HG02759 (cell line): ENCODE measurements around the gene SLC22A14.
"Not testable (repeated sequence)": the region's sequence is repeated elsewhere in the genome, so short reads cannot be mapped to it uniquely, and the experiment has no call there.

ENCODE experiments used
- ATAC-seq: cut with Tn5 transposase; IDR thresholded peaks from one replicate; pipeline ENCODE4 v1.9.1; 2021; ENCODE audit warnings: mild to moderate bottlenecking, moderate library complexity; ENCODE audit not compliant: unreplicated experiment

SLC22A14 gene

DNA sequence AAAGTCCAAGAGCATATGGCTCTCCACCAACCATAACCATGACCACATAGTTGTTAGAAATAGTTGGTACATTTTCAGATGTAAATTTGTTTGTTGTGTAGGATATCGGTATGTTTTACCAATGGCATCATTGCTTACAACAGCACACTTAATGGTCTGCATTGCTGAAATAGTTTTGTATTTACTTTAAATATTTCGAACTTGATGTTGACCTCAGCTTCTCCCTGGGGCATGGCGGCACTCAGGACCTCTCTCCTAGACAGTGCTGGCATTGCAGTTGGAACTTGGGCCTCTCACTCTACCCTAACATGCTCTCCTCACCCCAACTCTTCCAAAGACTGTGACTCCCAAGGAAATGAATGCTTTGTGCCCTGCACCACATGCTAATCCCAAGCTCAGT is 11.5 kb upstream of the SLC22A14 start:
- ATAC-seq: no peak

GRCh38 chr3:38271553-38271952 is 10.5 kb upstream of the SLC22A14 start:
- ATAC-seq: no peak

DNA sequence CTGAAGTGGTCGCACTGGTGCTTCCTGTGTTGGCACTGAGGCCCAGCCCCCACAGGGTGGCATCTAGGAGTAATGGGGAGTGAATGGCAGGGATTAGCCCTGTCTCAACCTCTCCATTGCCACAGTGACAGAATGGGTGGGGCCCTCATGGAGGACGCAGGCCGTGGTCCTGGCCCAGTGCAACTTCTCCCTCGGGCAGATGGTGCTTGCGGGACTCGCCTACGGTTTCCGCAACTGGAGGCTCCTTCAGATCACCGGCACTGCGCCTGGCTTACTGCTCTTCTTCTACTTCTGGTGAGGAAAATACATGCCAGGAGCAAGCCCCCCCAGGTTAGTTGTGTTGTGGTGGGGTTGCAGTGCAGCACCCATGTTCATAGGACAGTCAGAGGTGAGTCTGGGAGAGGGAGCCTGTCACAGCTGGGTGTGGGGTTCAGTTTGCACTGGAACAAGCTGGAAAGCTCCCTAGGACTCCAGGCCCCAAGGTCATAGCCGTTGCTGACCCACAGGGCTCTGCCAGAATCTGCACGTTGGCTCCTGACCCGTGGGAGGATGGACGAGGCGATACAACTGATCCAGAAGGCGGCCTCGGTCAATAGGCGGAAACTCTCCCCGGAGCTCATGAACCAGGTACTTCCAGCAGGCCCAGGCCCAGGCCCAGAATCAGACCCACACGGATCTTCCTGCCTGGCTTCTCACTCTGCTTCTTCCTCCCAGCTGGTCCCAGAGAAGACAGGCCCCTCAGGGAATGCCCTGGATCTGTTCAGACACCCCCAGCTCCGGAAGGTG is 7.0 kb upstream of the SLC22A14 start:
- ATAC-seq: no peak

GRCh38 chr3:38275658-38276057 is 6.4 kb upstream of the SLC22A14 start:
- no peak for ATAC-seq

- ATAC-seq: no peak
These were observed 5.8 kb upstream of the SLC22A14 start for GRCh38 chr3:38276081-38276916.

DNA sequence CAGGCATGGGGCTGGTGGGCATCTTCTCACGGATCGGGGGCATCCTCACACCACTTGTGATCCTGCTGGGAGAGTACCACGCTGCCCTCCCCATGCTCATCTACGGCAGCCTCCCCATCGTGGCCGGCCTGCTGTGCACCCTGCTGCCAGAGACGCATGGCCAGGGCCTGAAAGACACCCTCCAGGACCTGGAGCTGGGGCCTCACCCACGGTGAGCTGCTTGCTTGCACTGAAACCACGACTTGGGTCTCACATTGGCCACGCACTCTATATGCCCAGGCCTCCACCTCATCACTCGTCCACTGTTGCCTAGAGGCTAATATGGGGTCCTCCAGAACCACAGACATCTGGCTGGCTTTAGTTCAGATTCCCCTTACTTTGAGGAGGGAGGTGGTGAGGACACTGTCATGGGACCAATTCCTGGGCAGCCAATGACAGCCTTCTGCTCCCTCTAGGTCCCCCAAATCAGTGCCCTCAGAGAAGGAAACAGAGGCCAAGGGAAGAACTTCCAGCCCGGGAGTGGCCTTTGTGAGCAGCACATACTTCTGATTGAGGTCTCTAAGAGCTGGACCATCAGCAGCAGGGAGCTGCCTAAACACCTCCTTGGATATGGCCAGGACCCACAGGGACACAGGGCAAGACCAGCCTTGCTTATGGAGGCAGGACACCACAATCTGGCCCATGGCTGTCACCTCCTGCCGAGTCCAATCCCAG is 5.0 kb upstream of the SLC22A14 start:
- no peak for ATAC-seq

GRCh38 chr3:38278841-38279240 is 3.3 kb upstream of the SLC22A14 start:
- ATAC-seq: no peak

DNA sequence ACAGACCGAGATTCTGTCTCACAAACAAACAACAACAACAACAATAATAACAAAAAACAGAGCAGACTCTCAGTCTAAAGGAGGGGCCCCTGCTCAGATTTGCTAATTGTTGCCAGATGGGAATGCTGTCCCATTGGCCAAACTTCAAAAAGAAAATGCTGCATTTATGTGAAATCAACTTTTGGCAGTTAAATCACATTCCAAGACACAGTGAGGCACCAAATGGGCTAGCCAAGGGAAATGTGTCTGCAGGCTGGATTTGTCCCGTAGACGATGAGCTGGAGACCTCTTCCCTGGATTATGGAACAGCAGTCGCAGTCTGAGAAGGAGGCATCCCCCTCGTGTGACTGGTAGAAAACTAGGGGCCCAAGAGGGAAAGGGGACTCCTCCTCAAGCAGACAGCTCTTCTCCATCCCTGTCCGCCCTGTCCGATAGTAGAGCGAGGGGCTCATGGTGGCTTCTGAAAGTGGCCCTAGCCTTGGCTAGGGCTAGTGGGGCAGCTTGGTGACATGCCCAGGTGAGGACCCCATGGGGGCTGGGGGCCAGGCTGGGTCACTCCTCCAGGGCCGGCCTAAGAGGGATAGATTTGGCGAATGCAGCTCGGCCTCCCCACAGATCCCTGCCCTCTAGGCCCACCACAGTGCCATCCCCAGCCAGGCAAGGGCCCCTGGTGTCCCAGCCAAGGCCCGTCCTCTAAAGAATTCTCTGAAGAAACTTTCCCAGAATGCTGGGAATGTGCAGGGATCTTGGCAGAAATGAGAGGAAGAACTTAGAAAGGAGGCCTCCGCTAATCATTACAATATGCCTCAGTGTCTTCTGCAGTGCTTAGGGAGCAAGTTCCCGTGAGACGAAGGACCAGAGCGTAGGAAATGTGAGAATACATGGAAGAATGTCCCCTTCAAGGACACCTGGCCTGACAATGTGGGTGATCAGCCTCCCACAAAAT is 2.0 kb downstream of the SLC22A14 start:
- ATAC-seq: no peak

DNA sequence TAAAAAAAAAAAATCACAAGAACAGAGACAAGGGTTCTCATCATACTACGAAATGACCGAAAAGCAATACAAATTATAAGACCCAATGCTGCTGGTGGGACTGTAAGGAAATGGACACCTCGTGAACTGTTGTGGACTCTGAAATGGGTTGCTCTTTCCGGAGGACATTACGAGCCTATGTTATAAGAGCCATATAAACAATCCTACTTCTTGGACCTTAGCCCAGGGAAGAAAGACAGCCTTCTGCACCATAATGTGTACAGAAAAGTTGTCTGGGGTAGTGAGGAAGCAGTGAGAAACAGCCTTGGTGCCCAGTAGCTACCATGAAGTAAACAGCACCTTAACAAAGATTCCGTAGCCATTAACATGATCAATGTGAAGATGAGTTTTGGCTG is 2.7 kb downstream of the SLC22A14 start:
- ATAC-seq: no peak

- ATAC-seq: not testable (repeated sequence)
These were observed 7.5 kb downstream of the SLC22A14 start for GRCh38 chr3:38289286-38290217.

DNA sequence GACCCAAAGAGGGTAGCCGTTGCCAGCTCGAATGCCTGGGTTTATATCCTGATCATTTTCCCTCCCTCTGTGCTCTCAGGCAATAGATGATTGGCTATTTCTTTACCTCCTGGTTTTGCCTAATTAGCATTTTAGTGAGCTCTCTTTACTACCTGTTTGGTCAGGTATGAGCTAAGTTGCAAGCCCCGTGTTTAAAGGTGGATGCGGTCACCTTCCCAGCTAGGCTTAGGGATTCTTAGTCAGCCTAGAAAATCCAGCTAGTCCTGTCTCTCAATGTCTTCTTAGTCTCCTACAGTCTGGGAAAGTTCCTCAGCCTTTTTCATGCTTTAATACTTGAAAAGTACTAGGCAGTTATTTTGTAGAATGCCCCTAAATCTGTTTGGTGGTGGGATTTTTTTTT is 15.0 kb downstream of the SLC22A14 start:
- not testable (repeated sequence) for ATAC-seq

DNA sequence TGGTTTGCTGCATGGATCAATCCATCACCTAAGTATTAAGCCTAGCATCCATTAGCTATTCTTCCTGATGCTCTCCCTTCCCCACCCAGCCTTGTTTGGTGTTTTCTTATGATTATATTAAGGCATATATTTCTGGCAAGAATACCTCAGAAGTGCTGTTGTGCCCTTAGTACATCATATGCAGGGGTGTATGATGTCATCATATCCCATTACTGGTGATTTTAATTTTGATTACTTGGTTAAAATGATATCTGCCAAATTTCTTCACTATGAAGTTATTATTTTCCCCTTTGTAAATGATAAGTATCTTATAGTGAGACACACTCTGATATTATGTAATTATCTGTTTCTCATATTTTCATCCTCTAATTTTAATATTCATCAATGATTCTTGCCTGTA is 15.4 kb downstream of the SLC22A14 start:
- no peak for ATAC-seq

GRCh38 chr3:38297947-38298711 is 16.0 kb downstream of the SLC22A14 start:
- ATAC-seq: no peak

DNA sequence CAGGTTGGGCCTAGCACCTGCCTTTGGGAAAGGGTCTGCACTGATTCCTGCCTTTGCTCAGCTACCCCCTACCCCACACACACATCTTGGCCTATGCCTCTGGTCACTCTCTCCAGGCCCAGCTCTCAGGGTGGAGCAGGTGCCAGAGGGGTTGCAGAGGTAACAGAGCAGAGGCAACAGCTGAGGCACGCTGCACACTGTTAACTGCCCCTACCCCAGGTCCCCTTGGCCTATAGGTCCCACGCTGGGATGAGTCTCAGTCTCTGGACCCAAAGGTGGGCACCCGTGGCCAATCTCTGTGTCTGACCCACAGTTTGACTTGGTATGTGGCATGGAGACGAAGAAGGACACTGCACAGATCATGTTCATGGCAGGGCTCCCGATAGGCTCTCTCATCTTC is 24.8 kb downstream of the SLC22A14 start:
- ATAC-seq: no peak

DNA sequence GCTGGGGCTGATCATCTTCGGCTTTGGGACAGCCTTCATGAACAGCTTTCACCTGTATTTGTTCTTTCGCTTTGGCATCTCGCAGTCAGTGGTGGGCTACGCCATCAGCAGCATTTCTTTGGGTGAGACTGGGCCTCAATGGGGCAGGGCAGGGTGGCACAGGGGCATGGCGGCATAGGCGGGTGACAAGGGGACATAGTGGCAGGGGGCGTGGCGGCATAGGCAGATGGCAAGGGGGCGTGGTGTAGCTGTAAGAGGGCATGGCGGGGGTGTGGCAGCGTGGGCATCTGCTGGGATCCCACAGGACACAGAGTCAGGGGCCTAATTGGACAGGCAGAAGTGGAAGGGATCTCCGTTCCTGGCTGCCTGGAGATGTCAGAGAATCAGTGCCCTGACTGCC is 25.5 kb downstream of the SLC22A14 start:
- ATAC-seq: no peak

GRCh38 chr3:38308456-38308855 is 26.4 kb downstream of the SLC22A14 start:
- no peak for ATAC-seq

DNA sequence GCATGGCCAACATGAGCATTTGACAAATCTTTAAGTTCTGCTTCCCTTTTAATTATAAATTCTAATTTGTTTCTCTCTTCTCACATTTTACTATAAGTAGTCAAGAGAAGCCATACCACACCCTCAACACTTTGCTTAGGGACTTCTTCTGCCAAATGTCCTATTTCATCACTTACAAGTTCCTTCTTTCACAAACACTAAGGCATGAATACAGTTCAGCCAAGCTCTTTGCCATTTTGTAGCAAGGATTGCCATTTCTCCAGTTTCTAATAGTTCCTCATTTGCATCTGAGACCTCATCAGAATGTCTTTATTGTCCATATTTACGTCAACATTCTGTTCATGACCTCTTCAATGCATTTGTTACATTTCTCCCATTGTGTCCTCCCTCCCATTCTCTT is 29.4 kb downstream of the SLC22A14 start:
- no peak for ATAC-seq

DNA sequence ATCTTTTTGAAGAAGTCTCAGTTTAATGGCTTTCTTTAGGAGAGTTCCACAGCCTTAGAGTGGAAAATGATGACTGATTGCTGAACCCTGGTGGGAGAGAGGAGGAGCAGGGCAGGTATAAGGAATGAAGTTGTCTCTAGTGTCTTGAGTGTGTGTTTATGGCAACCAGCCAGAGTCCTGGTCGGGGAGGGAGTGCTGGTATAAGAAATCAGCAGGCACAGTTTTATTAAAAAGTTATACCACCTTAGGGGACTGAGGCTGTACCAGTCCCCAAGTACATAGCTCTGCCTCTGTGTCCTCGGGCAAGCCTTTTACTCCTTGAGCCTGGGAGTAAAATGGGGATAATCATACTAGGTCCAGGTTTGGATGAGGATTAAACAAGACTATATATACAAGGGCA is 29.8 kb downstream of the SLC22A14 start:
- ATAC-seq: no peak

- ATAC-seq: no peak
These were observed 30.3 kb downstream of the SLC22A14 start for GRCh38 chr3:38312356-38312755.
